NCI-H1417 treated with DMSO at 0.1 percent for 48 hours (cell line): ENCODE results near the gene SLC2A14.
"Not testable (repeated sequence)": the region's sequence is repeated elsewhere in the genome, so short reads cannot be mapped to it uniquely, and the experiment has no call there.

Experiments used
- DNase-seq: peaks from one replicate; lab custom pipeline; 2025; lab: John Stamatoyannopoulos, UW

The SLC2A14 gene

GRCh38 chr12:7869137-7869536 is 3.6 kb downstream of the SLC2A14 start:
- no peak for DNase-seq

GRCh38 chr12:7868391-7868790 is 4.3 kb downstream of the SLC2A14 start:
- DNase-seq, result no peak

DNA sequence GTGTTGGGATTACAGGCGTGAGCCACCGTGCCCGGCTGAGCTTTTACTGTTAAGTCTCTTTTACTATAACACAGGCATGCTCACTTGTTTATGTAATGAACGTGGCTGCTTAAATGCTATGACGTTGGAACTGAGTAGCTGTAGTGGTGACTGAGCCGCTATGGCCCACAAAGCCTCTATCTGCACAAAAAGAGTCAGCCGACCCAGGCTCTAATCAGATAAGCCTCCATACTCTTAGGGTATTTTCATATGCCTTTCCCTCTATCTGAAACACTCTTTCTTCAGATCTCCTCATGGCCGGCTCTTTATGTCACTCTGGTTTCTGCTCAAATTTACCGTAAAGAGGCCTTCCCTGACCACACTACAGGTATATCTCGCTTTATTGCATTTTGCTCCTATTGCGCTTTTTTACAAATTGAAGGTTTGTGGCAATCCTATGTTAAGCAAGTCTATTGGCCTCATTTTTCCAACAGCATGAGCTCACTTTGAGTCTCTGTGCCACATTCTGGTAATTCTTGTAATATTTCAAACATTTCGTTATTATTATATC is 8.0 kb downstream of the SLC2A14 start:
- no peak for DNase-seq

- not testable (repeated sequence) for DNase-seq
Measured at GRCh38 chr12:7862814-7863348, 9.8 kb downstream of the SLC2A14 start.

- DNase-seq, result not testable (repeated sequence)
Measured at GRCh38 chr12:7862301-7862700, 10.4 kb downstream of the SLC2A14 start.

- no peak for DNase-seq
Measured at GRCh38 chr12:7859552-7859951, 13.2 kb downstream of the SLC2A14 start.

DNA sequence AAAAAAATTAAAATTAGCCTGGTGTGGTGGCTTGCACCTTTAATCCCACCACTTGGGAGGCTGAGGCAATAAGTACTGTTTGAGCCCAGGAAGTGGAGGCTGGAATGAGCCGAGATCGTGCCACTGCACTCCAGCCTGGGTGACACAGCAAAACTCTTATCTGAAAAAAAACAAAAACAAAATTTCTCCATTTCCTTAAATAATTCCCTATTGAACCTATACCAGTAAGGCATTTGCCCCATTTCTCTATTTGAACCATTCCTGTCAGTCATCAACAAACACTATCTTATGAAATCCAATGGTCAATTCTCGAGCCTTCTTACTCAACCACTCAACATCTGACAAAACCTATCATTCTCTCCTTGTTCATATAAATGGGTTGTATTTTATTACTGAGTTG is 14.7 kb downstream of the SLC2A14 start:
- no peak for DNase-seq

DNA sequence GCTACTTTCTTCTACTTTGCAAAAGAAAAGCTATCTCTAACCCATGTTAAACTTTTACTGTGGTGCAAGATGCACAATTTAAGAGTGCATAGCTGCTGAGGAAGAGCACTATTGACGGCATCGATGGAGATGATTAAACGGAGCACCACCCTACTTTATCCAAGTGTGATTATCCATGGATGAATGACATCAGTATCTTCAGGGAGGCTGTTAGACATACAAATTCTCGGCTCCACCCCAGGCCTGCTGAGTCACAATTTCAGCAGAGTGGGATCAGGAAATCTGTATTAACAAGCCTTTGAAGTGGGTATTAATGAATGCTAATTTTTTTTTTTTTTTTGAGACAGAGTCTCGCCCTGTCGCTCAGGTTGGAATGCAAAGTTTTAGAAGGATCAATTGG is 16.2 kb downstream of the SLC2A14 start:
- no peak for DNase-seq

DNA sequence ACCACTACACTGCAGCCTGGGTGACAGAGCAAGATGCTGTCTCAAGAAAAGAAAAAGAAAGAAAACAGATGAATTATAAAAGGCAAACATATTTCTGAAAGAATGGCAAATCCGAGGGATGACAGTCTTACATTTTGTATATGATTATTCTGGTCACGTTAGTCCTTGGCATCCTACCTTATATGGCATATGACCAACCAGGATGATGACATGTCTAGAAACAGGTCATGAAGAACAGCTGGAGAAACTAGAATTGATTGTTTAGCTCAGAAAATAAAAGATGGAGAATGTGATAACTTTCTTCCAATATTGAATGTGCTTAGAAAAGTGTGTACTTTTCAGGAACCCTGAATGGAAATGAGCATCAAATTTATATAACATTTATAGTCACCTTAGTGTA is 19.2 kb downstream of the SLC2A14 start:
- no peak for DNase-seq

DNA sequence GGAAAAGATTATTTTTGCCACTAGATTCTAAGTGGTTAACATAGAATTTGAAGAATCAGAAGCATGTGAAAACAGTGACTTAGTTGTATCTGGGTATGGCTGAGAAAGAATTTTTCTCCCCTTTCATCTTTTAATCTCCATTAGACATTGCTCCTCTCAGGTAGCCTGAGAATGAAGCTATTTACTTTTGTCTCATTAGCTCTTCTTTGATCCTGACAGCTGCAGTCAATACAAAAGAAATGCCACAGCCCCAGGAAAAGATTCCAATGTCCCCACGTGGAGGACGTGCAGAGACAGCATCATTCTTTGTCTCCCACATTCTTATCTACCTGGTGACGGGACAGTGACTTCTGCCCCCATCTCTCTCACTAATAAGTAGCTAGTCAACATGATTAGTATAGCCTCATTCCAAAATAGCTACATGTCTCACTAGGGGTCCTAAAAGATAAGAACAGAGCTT is 21.1 kb downstream of the SLC2A14 start:
- not testable (repeated sequence) for DNase-seq

- not testable (repeated sequence) for DNase-seq
Measured at GRCh38 chr12:7850099-7850498, 22.6 kb downstream of the SLC2A14 start.

- not testable (repeated sequence) for DNase-seq
Measured at GRCh38 chr12:7848098-7848422, 24.7 kb downstream of the SLC2A14 start.

DNA sequence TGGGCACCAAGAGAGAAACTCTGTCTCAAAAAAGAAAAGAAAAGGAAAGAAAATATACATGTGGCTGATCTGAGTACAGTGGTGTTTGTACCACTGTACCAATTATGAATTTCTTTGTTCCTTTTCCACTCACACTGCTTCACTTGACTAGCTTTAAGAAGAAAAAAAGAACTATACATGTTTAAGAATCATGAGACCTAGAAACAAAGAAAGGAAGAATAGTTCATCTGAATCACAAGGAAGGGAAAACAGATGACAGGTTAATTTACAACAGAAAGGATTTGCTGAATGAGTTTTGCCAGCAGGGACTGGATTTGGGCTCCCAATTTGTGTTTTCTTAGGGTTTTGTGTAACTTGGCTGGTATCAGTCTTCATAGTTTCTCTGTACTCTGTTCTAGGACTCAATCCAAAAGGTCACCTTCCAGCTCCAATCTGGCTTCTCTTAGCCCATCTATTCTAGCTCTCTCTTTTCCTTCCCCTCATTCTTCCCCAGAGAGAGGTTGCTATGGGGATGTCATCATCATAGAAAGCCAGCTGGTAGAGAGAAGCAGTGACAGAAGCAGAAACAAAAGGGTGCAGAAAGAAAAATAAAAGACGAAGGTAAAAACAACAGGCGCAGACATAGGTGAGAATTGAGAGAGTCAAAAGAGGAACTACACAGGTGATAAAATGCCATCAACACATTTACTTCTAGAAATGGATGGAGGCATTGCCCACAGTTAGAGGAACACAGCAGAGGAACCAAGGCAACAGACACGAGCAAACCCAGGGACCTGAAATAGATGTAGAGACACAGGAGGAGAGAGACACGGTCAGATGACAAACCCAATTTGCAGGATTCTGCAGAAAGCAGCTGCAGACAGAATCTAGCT is 25.3 kb downstream of the SLC2A14 start:
- DNase-seq, result not testable (repeated sequence)

DNA sequence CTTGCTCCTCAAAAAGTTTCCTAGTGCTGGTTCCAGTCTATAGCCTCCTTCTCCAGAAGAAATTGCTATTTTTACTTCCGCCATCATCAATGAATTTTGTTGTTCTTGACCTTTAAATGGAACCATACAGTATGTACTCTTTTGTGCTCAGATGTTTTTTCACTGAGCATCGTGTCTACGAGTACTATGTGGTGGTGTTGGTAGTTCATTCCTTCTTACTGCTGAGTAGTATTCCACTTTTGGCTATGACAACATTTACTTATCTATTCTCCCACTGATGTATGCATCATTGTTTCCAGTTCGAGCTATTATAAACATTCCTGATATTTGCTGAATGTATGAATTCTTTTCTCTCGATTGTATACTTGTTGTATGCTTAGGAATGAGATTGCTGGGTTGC is 28.6 kb downstream of the SLC2A14 start:
- DNase-seq, result no peak

- not testable (repeated sequence) for DNase-seq
Measured at GRCh38 chr12:7843583-7843982, 29.1 kb downstream of the SLC2A14 start.

DNA sequence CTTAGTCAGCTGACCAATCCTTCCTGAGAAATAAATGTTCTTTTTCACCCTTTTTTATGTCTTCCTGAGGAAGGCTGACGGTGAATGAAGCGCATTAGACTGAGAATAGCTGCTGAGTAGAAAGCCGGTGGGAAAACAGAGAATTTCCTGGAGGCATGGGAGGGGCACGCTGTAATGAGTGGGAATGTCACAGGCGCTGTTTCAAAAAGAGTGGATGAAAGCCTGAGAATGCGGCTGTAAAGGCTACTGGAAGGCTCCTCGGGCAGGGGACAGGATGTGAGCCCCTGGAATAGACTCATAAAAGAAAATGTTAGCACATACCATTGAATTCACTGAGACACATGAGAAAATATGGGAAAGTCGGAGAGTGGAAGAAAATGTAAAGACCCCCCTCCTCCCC is 29.6 kb downstream of the SLC2A14 start:
- not testable (repeated sequence) for DNase-seq

DNA sequence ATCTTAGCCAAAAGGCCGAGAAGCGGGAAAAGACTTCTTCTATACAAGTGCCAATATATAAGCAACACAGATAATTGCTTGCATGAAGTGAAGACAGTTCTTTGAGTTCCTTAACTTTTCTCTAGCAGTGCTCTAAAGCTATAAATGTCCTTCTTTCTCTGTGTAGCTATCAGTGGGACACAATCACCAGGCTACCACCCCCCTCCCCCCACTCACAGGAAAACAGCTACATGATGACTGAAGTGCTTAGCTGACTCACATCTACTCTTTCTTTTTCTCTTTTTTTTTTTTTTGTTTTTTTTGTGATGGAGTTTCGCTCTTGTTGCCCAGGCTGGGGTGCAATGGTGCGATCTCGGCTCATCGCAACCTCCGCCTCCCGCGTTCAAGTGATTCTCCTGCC is 30.3 kb downstream of the SLC2A14 start:
- DNase-seq, result not testable (repeated sequence)

DNA sequence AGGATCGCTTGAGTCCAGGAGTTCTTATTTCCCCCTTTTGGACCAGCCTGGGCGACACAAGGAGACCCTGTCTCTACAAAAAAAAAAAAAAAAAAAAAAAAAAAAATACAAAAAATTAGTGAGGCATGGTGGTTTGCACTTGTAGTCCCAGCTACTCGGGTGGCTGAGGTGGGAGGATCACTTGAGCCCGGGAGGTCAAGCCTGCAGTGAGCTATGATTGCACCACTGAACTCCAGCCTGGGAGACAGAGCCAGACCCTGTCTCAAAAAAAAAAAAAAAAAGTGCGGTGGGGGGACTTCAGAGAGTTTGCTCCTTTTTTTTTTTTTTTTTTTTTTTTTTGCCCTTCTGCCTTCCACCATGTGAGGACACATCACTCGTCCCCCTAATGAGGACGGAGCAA is 32.9 kb downstream of the SLC2A14 start:
- not testable (repeated sequence) for DNase-seq

GRCh38 chr12:7839226-7839625 is 33.5 kb downstream of the SLC2A14 start:
- not testable (repeated sequence) for DNase-seq

- no peak for DNase-seq
Measured at GRCh38 chr12:7837366-7837765, 35.3 kb downstream of the SLC2A14 start.

- no peak for DNase-seq
Measured at GRCh38 chr12:7835766-7836165, 36.9 kb downstream of the SLC2A14 start.

- no peak for DNase-seq
Measured at GRCh38 chr12:7835116-7835515, 37.6 kb downstream of the SLC2A14 start.

DNA sequence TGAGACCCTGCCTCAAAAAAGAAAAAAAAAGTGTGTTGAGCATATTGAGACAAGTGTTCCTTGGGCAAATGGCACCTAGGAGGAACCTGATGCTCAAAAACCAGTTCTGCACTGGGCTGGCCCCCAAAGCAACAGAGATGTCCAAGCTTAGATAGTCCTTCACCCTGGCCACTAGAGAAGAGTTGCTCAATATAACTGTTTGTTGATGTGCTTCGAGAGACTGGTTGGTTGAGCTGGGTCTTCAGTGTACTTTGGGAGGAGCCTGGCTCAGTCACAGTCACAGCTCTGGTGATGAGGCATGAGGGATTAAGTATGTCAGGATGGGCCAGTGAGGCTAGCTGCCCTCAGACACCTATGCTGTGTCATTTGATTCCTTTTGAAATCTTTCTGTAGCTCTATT is 38.0 kb downstream of the SLC2A14 start:
- DNase-seq, result no peak
